ENCODE data around the gene RIN1.
"Not testable (repeated sequence)": the region's sequence is repeated elsewhere in the genome, so short reads cannot be mapped to it uniquely, and the experiment has no call there.

RIN1 gene, protein sequence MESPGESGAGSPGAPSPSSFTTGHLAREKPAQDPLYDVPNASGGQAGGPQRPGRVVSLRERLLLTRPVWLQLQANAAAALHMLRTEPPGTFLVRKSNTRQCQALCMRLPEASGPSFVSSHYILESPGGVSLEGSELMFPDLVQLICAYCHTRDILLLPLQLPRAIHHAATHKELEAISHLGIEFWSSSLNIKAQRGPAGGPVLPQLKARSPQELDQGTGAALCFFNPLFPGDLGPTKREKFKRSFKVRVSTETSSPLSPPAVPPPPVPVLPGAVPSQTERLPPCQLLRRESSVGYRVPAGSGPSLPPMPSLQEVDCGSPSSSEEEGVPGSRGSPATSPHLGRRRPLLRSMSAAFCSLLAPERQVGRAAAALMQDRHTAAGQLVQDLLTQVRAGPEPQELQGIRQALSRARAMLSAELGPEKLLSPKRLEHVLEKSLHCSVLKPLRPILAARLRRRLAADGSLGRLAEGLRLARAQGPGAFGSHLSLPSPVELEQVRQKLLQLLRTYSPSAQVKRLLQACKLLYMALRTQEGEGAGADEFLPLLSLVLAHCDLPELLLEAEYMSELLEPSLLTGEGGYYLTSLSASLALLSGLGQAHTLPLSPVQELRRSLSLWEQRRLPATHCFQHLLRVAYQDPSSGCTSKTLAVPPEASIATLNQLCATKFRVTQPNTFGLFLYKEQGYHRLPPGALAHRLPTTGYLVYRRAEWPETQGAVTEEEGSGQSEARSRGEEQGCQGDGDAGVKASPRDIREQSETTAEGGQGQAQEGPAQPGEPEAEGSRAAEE

DNA sequence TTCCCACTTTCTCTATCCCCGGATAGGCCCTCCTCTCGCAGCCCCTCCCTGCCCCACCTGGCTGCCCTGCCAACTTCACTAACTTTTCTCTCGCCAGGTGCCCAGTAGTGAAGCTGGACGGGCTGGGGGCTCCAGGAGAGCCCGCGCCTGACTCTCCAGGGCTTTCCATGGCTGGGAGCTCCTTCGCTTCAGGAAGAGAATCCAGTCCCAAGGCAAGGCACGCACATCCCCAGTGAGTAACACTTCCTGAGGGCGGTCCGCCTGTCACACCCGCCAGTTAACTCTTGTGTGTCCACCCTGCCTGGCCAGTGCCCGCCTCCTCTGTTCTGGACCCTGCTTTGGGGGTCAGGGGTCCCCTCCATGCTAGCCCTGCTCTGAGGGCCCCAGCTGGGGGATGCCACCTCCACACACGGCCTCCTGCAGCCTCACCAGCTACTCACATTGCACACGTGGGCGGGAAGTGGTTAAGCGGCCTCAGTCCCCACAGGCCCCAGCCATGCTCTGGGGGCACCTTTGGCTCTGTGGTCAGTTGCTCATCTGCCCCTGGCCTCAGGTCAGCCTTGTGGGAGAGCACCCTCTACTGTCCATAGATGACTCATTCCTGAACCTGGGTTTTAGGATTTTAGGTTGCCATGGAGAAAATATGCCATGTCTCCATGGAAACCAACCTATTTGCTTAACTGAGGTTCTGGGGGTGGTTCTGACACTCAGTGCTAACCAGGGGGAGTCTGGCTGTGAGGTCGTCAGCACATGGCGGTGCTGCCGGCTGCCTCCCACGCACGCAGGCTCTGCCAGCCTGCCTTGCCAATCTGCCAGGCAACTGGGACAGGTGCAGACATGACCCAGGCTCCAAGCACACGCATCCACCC, at the start of gene RIN1:
Gene RIN1 (minus strand): TSS at position 201 of the 869 bp plus-strand sequence. CDS start 32 bp downstream, at position 169.
- peak; percentile 41 for DNase-seq (ENCODE audit: low read depth)

DNA sequence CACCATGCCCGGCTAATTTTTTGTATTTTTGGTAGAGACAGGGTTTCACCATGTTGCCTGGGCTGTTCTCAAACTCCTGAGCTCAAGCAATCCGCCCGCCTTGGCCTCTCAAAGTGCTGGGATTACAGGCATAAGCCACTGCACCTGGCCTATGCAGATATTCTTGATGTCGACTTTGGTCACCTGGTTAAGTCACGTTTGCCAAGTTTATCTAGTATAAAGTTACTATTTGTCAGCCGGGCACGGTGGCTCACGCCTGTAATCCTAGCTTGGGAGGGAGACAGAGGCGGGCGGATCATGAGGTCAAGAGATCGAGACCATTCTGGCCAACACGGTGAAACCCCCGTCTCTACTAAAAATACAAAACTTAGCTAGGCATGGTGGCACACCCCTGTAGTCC, 48.1 kb upstream of the RIN1 start:
- DNase-seq (ENCODE audit: low read depth), result not testable (repeated sequence)

DNA sequence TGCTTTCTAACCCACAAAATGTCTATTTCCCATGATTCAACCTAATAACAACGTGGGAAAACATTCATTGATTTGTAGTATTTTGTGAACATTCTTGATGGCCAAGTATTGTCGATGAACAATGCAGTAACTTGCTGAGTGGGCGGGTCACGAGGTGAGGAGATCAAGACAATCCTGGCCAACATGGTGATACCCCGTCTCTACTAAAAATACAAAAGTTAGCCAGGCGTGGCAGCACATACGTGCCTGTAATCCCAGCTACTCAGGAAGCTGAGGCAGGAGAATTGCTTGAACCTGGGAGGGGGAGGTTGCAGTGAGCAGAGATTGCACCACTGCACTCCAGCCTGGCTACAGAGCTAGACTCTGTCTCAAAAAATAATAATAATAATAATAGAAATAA, 44.0 kb upstream of the RIN1 start:
- not testable (repeated sequence) for DNase-seq (ENCODE audit: low read depth)

DNA sequence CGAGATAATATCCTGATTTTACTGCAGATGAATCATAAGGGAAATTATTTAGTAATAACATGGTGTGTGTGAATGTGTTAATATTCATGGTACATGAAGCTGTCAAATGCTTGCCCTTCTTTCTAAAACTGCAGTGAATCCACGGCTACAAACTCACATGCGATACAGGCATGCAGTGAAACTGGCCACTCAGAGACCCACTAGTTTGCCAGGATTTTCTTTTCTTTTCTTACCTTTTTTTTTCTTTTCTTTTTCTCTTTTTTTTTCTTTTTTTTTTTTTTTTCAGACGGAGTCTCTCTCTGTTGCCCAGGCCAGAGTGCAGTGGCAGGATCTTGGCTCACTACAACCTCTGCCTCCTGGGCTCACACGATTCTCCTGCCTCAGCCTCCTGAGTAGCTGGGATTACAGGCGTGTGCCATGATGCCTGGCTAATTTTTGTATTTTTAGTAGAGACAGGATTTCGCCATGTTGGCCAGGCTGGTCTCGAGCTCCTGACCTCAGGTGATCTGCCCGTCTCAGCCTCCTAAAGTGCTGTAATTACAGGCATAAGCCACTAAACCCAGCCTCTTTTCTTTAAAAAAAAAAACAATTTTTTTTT, 37.6 kb upstream of the RIN1 start:
- DNase-seq (ENCODE audit: low read depth), result not testable (repeated sequence)

DNA sequence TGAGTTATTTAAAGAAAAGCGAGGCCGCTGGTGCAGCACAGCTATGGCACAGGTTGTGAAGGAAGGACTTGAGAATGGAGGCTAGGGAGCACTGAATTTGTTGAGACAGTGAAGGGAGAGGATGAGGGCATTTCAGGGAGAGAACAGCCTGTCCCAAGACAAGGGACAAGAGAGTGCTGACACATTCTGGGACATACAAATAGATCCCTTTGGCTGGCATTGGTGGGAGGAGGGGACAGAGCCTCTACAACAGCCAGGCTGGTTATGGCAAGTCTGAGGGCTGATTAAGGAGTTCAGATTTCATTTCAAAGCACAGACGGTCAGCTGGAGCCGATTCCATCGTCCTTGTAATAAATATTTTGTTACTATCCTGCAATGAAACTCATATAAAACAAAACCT, 37.0 kb upstream of the RIN1 start:
- DNase-seq (ENCODE audit: low read depth), result no peak

DNA sequence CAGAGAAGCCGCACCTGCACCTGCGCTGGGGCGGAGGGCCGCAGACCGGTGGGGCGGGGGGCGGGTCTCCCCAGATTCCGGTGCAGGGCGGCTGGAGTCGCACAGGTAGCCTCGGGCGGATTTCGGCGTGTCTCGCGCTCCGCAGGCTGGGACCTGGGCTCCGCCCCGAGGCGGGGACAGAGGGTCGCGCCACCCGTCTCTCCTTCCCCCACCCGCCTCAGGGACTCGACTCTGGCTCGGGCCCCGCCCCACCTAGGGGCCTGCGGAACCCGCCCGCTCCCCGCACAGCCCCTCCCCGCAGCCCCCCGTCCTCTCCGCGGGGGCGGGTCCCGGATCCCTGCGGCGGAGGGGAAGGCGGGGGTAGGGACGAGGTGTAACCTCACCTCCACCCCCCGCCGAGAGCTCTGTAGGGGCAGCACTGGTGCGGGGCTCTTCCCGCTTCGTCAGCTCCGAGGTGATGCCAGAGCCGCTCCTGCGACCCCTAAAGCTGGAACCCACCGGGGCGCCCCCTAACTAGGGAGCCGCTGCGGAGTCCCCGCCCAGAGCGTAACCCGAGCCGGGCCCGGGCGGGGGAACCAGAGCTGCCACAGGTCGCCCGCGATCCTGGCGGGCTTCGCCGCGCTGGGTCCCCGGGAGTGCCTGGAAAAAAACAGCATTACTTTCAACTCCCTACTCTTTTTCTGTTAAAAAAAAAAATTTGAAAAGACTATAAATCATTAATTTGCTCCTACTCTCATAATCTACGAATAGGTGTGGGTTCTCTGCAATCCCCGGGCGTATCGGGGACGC, 35.6 kb upstream of the RIN1 start, which contains the start of gene SLC29A2:
Gene SLC29A2 (minus strand): TSS at position 134 of the 789 bp plus-strand sequence. CDS start 169 bp downstream, outside the sequence.
- peak; percentile 46 for DNase-seq (ENCODE audit: low read depth)

DNA sequence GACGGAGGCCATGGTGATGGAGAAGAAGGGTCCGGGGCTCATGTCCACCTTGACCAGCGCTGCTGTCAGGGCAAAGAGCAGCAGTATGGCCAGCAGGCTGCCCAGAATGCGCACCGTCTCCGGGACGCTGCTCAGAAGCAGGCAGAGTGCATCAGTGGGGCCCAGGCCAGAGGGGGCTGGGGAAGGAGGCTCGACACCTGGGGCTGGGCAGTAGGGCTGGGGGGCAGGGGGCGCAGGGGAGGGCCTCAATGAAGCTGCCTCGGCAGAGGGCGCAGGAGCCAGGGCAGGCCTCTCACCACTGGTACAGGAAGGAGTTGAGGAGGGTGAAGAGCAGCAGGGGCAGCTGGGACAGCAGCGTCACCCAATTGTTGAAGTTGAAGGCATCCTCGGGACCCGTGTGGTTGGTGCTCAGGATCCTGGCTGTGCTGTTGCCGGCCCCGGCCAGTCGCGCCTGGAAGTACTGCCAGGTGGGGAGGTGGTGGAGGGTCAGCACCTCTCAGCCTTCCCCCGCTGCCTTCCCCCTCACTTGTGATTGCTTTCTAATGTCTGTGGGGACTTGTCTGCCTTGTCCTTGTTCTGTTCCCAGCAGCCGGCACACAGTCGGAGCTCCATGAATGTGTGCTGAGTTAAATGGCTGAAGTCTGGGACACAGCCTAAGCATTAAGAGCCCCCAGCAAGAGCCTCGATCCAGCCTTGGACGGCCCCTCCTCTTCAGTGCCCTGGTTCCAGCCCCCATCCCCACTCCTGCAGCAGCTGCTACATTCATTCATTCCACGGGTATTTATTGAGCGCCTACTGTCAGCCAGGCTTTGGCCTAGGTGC, 33.0 kb upstream of the RIN1 start:
- DNase-seq (ENCODE audit: low read depth), result no peak

DNA sequence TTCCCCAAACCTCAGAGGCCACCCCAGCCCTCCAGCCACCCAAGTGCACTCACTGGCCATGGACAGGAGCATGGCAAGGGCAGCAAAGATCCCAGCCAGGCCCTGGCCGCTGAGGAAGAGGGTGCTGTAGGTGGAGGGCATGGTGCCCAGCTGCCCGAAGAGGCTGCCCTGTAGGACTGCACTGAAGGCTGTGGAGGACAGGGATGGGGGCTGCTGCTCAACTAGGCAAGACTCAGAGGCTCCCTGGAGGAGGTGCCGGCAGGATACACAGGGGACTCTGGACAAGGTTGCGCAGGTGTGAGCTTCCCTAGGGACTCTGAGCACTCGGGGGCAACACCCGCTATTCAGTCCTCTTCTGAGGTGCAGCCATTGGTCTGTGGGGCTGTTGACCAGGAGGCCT, 32.2 kb upstream of the RIN1 start:
- DNase-seq (ENCODE audit: low read depth), result no peak

DNA sequence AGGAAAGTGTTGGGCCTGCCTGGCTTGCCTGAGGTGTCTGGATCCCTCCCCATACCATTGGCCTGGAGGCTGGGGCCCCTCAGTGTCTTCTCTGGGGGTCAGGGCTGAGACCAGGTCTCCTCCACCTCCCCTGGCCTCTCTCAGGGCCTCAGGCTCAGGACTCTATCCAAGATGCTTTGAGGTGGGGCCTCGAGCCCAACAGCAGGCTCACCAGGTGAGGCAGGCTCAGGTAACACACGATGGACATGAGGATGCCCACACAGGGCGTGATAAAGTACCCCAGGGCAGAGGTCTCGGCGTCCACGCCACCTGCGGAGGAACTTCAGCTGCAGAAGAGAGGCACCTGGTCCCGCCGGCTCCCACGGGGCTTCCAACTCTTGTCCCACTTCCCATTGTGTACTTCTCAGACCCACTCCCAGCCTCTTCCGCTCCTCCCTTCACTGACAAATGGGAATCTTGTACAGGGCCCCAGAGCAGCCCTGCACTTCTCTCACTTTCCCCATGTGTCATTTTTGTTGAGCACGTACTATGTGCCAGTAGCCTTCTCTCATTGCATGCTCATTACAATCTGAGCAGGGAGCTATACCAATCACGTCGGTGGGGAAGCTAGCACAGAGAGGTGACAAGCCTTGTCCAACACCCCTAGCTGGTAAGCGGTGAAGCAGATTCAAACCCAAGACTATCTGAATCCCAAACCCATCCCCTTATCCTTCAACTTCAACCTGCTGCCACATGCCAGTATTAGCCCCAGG, 31.5 kb upstream of the RIN1 start:
- no peak for DNase-seq (ENCODE audit: low read depth)

DNA sequence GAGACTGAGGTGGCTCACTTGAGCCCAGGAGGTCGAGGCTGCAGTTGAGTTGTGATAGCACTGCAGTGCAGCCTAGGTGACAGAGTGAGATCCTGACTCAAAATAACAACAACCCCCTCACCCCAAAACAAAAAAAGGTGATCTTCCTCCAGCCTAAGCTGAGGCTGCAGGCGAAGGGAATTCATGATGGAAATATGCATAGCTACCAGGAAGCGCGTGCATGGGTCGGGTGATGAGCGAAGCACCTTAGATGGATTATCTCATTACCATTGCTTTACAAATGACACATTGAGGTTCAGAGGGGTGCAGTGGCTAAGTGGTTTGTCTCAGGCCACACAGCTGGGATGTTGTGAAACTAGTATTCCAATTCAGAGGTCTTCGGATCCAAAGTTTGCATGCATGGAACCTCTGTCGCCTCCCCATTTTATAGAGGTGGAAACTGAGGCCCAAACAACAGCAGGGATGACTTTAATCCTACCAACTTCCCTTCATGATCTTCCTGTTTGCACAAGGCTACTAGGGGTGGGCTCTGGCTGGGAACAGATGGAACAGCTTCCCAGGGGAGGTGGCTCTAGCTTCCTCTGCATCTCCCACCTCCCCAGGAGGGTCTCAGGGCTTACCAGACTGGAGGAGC, 30.7 kb upstream of the RIN1 start:
- no peak for DNase-seq (ENCODE audit: low read depth)

DNA sequence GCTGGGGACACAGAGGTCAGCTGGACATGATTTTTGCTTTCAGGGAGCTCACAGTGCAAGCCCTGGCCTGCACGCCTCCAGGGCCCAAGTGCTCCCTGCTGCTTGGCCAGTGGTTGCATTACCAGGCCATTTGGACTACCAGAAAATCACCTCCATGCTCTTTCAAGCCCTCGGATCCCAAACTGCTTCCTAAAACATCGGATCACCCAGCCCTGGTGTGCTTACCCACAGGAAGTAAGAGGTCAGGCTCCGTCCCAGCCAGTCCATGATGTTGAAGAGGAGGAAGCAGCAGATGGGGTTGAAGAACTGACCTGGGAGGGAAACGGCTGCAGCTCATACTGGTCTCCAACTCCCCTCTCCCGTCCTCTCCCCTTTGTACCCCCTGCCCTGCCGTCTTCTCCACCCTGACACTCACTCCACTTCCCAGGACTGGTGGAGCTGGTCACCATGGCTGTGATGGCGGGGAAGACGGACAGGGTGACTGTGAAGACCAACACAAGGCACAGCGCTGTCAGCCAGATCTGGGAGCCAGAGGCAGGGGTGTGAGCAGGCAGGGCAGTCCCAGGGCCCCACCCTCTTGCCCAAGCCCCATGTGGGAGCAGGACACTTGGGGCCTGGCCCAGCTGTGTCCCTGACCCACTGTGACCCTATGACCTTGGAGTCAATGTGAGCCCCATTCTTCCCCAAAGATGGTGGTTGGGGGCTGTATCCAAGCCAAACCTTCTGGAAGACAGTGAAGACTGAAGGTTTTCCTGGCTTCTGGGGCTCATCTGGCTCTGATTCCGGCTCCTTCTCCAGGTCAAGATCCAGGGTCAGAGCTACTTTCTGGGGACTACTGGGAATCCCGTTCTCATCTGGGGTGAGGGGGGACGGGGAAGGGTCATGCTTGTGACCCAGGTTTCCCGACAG, 29.7 kb upstream of the RIN1 start:
- DNase-seq (ENCODE audit: low read depth), result no peak

DNA sequence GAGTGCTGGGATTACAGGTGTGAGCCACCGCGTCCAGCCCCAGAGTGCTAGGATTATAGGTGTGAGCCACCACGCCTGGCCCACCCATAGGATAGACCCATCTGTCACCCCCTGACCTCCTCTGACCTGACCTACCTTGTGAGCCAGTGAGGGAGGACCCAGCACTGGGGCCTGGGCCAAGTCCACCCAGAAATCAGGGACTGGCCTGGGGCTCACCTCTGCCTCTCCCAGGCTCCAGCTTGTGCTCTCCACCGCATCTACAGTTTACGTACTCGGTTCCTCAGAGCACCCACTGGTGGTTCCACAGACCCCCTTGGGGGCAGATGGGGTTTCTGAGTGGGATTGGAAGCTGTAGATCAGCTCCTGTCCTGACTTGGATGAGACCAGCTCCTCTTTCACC, 28.9 kb upstream of the RIN1 start:
- DNase-seq (ENCODE audit: low read depth), result no peak

DNA sequence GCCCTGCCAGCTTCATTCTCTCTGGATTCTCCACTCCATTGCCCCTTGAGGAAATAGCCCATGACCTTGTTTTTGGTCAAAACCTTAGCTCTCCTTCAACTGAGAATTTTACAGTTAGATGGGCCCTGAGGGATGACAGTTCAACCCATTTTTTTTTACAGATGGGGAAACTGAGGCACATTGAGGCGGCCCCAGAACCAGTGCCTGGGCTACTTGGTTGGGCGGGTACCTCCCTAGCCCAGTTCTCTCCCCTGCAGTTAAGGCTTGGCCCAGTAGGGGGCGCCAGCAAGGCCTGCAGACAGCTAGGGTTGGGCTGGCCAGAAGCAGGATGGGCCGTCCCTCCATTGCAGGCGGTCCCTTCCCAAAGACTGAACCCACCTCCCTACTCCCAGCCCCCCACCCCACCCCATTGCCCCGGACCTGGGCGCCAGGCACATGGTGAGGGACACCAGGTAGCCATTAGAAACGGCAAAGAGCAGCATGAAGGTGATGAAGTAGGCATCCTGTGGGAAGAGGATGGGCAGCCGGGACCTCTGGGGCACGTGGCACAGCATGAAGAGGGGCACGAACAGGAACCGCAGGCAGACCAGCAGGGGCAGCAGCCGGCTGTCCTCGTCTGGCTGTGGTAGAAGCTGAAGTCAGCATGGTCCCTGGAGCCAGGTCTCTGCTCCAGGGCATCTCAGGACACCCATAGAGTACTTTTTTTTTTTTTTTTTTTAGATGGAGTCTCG, 27.7 kb upstream of the RIN1 start:
- peak; percentile 65 for DNase-seq (ENCODE audit: low read depth)

DNA sequence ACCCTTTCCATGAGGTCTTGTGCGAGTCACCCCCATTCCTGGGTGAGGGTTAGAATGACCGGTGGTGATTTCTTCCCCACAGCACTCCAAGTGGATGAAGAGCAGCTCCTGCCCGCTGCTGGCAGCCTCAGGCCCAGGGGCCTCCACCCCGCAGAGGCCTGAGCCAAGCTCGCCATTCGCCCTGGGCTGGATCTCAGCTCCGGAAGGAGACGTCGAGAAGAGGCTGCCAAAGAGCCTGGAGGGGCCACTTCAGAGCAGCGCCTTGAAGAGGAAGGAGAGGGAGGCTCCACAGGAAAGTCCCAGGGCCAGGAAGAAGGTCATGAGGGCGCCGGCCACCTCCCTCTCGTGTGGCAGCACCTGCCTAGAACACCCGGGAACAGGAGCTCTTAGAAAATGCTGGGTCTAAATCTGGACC, 27.0 kb upstream of the RIN1 start:
- DNase-seq (ENCODE audit: low read depth), result no peak

DNA sequence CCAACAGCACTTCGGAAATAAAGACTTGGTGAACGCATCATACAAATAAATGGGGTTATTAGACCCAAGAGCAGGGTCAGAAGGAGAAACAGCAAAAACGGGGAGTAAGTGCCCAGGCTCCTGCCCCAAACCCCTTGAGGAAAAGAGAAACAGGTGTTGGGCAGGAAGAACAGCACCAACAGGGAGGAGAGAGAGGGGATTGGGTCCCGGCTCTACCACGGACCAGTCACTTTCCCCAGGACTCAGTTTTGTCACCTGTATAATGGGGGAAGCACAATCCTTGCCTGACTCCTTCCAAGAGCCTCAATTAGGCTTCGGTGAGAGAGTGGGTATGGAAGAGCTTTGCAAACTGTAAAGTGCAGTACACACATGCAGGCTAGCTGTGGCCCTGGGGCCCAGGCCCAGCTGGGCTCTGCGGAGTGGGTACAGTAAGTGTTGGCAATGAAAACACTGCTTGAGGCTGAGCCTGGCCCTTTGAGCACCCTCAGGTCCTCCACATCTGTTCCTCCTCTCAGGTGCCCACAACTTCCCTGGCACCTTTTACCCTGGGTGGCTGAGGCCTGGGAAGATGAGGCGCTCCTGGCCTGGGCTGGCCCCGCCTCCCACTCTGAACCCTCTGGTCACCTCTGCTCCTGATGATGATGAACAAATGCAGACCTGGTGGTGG, 26.4 kb upstream of the RIN1 start:
- DNase-seq (ENCODE audit: low read depth), result no peak

DNA sequence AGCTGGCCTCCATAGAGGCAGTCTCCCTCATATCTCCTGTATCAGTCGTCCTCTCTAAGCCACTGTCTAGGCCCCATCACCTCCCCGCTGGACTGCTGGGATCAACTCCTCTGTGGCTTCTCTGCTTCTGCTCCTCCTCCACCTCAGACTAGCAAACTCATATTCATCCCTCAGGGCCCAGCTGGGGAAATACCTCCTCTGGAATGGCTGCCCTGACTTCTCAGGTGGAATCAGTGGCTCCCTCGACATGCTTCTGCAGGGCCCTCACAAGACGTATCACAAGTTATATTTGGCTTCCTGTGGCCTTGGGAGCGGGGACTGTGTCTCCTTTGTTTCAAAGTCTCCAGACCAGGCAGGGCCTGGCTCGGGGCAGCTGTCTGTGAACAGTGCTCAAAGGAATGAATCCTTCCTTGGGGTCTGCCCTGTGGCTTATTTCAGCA, 25.3 kb upstream of the RIN1 start:
- no peak for DNase-seq (ENCODE audit: low read depth)
